H9 (cell line): ENCODE data around the gene BAG5. TPM values are rescaled to one million over a fixed set of nuclear protein-coding genes. Genes with fewer than 3 reads are reported as not detected.

Source experiments
- DNase-seq: peaks from one replicate; pipeline ENCODE4 v3.0.0-alpha.2; 2017
- H2AFZ ChIP-seq: one replicate; pipeline ENCODE4 v1.6.1; 2013; ENCODE audit warnings: mild to moderate bottlenecking, low read length, control low read depth, moderate library complexity
- H2AK5ac ChIP-seq: 2 replicates; pipeline ENCODE4 v1.6.1; 2013; ENCODE audit warnings: low read length, control low read depth, mixed read lengths; ENCODE audit not compliant: insufficient read length
- H2BK120ac ChIP-seq: one replicate; pipeline ENCODE4 v1.6.1; 2013; ENCODE audit warnings: low read depth, mild to moderate bottlenecking, low read length, control low read depth, inconsistent platforms; ENCODE audit not compliant: poor library complexity, severe bottlenecking
- H2BK12ac ChIP-seq: 2 replicates; pipeline ENCODE4 v1.6.1; 2013; ENCODE audit warnings: low read length, control low read depth, mixed read lengths, low read depth; ENCODE audit not compliant: insufficient read length
- H2BK15ac ChIP-seq: 2 replicates; pipeline ENCODE4 v1.6.1; 2013; ENCODE audit warnings: low read depth, low read length, control low read depth
- H2BK20ac ChIP-seq: one replicate; pipeline ENCODE4 v1.6.1; 2013; ENCODE audit warnings: low read depth, mild to moderate bottlenecking, low read length, control low read depth, inconsistent platforms; ENCODE audit not compliant: poor library complexity, severe bottlenecking
- H2BK5ac ChIP-seq: 2 replicates; pipeline ENCODE4 v1.6.1; 2013; ENCODE audit warnings: low read length, control low read depth, mixed read lengths; ENCODE audit not compliant: insufficient read length
- H3K14ac ChIP-seq: 2 replicates; pipeline ENCODE4 v1.6.1; 2013; ENCODE audit warnings: low read length, control low read depth; ENCODE audit not compliant: insufficient read depth
- H3K18ac ChIP-seq: 2 replicates; pipeline ENCODE4 v1.6.1; 2013; ENCODE audit warnings: low read depth, mild to moderate bottlenecking, mixed read lengths, low read length, control low read depth; ENCODE audit not compliant: insufficient read length
- H3K23ac ChIP-seq: 2 replicates; pipeline ENCODE4 v1.6.1; 2013; ENCODE audit warnings: low read length, control low read depth, mixed read lengths, low read depth; ENCODE audit not compliant: insufficient read length
- H3K23me2 ChIP-seq: 2 replicates; pipeline ENCODE4 v1.6.1; 2013; ENCODE audit warnings: low read depth, mild to moderate bottlenecking, mixed read lengths, low read length, control low read depth; ENCODE audit not compliant: insufficient read length, poor library complexity, severe bottlenecking
- H3K27ac ChIP-seq: 2 replicates; pipeline ENCODE4 v1.5.1; 2013; ENCODE audit warnings: low read length, control low read depth, mixed read lengths, low read depth; ENCODE audit not compliant: insufficient read length
- H3K27me3 ChIP-seq: 2 replicates; pipeline ENCODE4 v1.6.1; 2013; ENCODE audit warnings: low read length, control low read depth, inconsistent platforms; ENCODE audit not compliant: insufficient read depth
- H3K4ac ChIP-seq: 2 replicates; pipeline ENCODE4 v1.6.1; 2013; ENCODE audit warnings: low read depth, mild to moderate bottlenecking, control low read depth, inconsistent platforms, low read length, moderate library complexity
- H3K4me1 ChIP-seq: 2 replicates; pipeline ENCODE4 v1.6.1; 2013; ENCODE audit warnings: low read length, control low read depth, inconsistent platforms; ENCODE audit not compliant: insufficient read depth
- H3K4me2 ChIP-seq: 2 replicates; pipeline ENCODE4 v1.6.1; 2013; ENCODE audit warnings: low read length, control low read depth, mixed read lengths; ENCODE audit not compliant: insufficient read length, insufficient read depth
- H3K56ac ChIP-seq: 2 replicates; pipeline ENCODE4 v1.6.1; 2013; ENCODE audit warnings: low read depth, mild to moderate bottlenecking, mixed read lengths, low read length, control low read depth; ENCODE audit not compliant: insufficient read length
- H3K79me1 ChIP-seq: 2 replicates; pipeline ENCODE4 v1.6.1; 2013; ENCODE audit warnings: low read depth, mild to moderate bottlenecking, moderate library complexity, low read length, control low read depth, inconsistent platforms; ENCODE audit not compliant: insufficient read depth, poor library complexity, severe bottlenecking
- H3K79me2 ChIP-seq: 2 replicates; pipeline ENCODE4 v1.6.1; 2013; ENCODE audit warnings: low read length, control low read depth, inconsistent platforms; ENCODE audit not compliant: insufficient read depth
- H3K9ac ChIP-seq: 2 replicates; pipeline ENCODE4 v1.6.1; 2013; ENCODE audit warnings: low read length, control low read depth, mixed read lengths; ENCODE audit not compliant: insufficient read length; ENCODE audit errors: extremely low read depth
- H3K9me3 ChIP-seq: one replicate; pipeline ENCODE4 v1.6.1; 2013; ENCODE audit warnings: low read depth, low read length, inconsistent platforms; ENCODE audit not compliant: control insufficient read depth
- H3T11ph ChIP-seq: one replicate; pipeline ENCODE4 v1.6.1; 2013; ENCODE audit warnings: mild to moderate bottlenecking, low read length, control low read depth, inconsistent platforms
- H4K20me1 ChIP-seq: one replicate; pipeline ENCODE4 v1.6.1; 2013; ENCODE audit not compliant: control insufficient read depth, insufficient read length, insufficient read depth
- H4K5ac ChIP-seq: 2 replicates; pipeline ENCODE4 v1.6.1; 2013; ENCODE audit warnings: low read depth, mild to moderate bottlenecking, mixed read lengths, low read length, control low read depth; ENCODE audit not compliant: insufficient read length
- H4K8ac ChIP-seq: replicated peaks from 2 replicates; pipeline ENCODE4 v1.6.1; 2013; ENCODE audit warnings: low read length, control low read depth, mixed read lengths, low read depth; ENCODE audit not compliant: insufficient read length
- H4K91ac ChIP-seq: 2 replicates; pipeline ENCODE4 v1.6.1; 2013; ENCODE audit warnings: low read depth, mild to moderate bottlenecking, moderate library complexity, mixed read lengths, low read length, control low read depth; ENCODE audit not compliant: insufficient read length
- H3K27ac Mint-ChIP-seq, 3 experiments: 2 replicates in 2 of 3; 3 replicates in 1 of 3; pipeline ENCODE4 v1.8.0; 2020 to 2021; ENCODE audit warnings: mixed read lengths in 3 of 3, mild to moderate bottlenecking in 1 of 3, moderate library complexity in 1 of 3
- H3K27me3 Mint-ChIP-seq: 2 replicates; pipeline ENCODE4 v1.8.0; 2021; ENCODE audit warnings: low read depth, mild to moderate bottlenecking, moderate library complexity, mixed read lengths
- H3K36me3 Mint-ChIP-seq, 3 experiments: 2 replicates in 2 of 3; 3 replicates in 1 of 3; pipeline ENCODE4 v1.8.0; 2020 to 2021; ENCODE audit warnings: low read depth in 3 of 3, mixed read lengths in 3 of 3; ENCODE audit not compliant: insufficient read depth in 1 of 3
- H3K4me1 Mint-ChIP-seq, 2 experiments: 2 replicates each; pipeline ENCODE4 v1.8.0; 2020; ENCODE audit warnings: mixed read lengths in 2 of 2
- H3K4me3 Mint-ChIP-seq, 2 experiments: 2 replicates in 1 of 2; 3 replicates in 1 of 2; pipeline ENCODE4 v1.8.0; 2020 to 2021; ENCODE audit warnings: mild to moderate bottlenecking in 2 of 2, mixed read lengths in 2 of 2, moderate library complexity in 1 of 2
- H3K9me3 Mint-ChIP-seq, 2 experiments: 2 replicates in 1 of 2; 3 replicates in 1 of 2; pipeline ENCODE4 v1.8.0; 2020; ENCODE audit warnings: mild to moderate bottlenecking in 2 of 2, mixed read lengths in 2 of 2, moderate library complexity in 1 of 2
- CTCF ChIP-seq: fragments of 200-600 bp; sonication (generic); conservative IDR thresholded peaks from 3 replicates; pipeline ENCODE4 v1.8.0; 2021; ENCODE audit warnings: antibody characterized with exemption, mild to moderate bottlenecking
- WGBS: extraction: QIAGEN DNeasy Blood & Tissue Kit; methylation state at CpG from one replicate; pipeline ENCODE4 v1.1.7; 2013; ENCODE audit warnings: missing lambda C conversion rate, low lambda C conversion rate, mixed read lengths; ENCODE audit not compliant: insufficient read length; ENCODE audit errors: extremely low coverage; 5-methylcytosine and 5-hydroxymethylcytosine counted together
- total RNA-seq: library from RNA; stranded (reverse); gene quantifications from 2 replicates; pipeline ENCODE4 v1.2.1, GENCODE V29; 2021

Gene BAG5
- total RNA-seq, 1 experiment from 2014 or later = 38.0 TPM

GRCh38 chr14:103548463-103549351, 13.8 kb downstream of the BAG5 start:
- Mint-ChIP-seq H3K36me3 (no peaks in the 10 kb centered on the region), H3K27ac (peak overlapping the region in 1 of 3 experiments; percentile 64; a peak in 1 of 7 replicates), H3K4me1 (peaks cover 8 to 11% of the 10 kb centered on the region in 2 experiments), H3K27me3 (no peaks in the 10 kb centered on the region; the same call in 1 of the 2 replicates), H3K4me3 (no peak overlapping the region), H3K9me3 (no peaks in the 10 kb centered on the region)
- Histone ChIP-seq H3K23me2 (no peaks in the 10 kb centered on the region), H3K14ac (no peak overlapping the region), H2BK20ac (no peak overlapping the region), H2BK12ac (no peak overlapping the region), H3K27me3 (no peaks in the 10 kb centered on the region), H3K79me1 (no peaks in the 10 kb centered on the region), H3K79me2 (no peaks in the 10 kb centered on the region), H2BK5ac (no peak overlapping the region), H3K23ac (no peak overlapping the region), H3T11ph (no peak overlapping the region), H3K4me1 (no peaks in the 10 kb centered on the region), H4K5ac (no peak overlapping the region), H2AK5ac (no peak overlapping the region), H3K4me2 (no peak overlapping the region), H4K91ac (no peak overlapping the region), H2BK120ac (no peak overlapping the region), H3K4ac (no peak overlapping the region), H2BK15ac (no peak overlapping the region), H3K9ac (no peak overlapping the region), H4K8ac (no peak overlapping the region), H3K27ac (no peak overlapping the region), H3K9me3 (no peaks in the 10 kb centered on the region), H4K20me1 (no peaks in the 10 kb centered on the region), H3K18ac (no peak overlapping the region), H2AFZ (no peak overlapping the region), H3K56ac (no peak overlapping the region)
- WGBS = no CpG with 5 or more reads among the region's 27 CpGs
- no peak for TF ChIP-seq CTCF
- no peak for DNase-seq
